Uterus (tissue), 4 donors: ENCODE data around the gene TAF1D. TPM values are rescaled to one million over a fixed set of nuclear protein-coding genes. Genes with fewer than 3 reads are reported as not detected.

Source experiments
- DNase-seq, 2 donors: peaks; one replicate each; pipeline ENCODE4 v3.0.0-alpha.2; 2019 to 2020
- H3K27ac ChIP-seq, 2 donors: fragments of 200-600 bp; sonication (generic); 1 replicate in 1 of 2; 2 replicates in 1 of 2; pipeline ENCODE4 v1.5.1; 2016 to 2018
- H3K27me3 ChIP-seq, 2 donors: fragments of 200-600 bp; sonication (generic); one replicate each; pipeline ENCODE4 v1.5.1; 2018 to 2019; ENCODE audit warnings: control low read depth in 1 of 2
- H3K36me3 ChIP-seq, 2 donors: fragments of 200-600 bp; sonication (generic); one replicate each; pipeline ENCODE4 v1.5.1; 2019; ENCODE audit warnings: control low read depth in 1 of 2
- H3K4me1 ChIP-seq, 2 donors: fragments of 200-600 bp; sonication (generic); one replicate each; pipeline ENCODE4 v1.5.1; 2018 to 2019; ENCODE audit warnings: control low read depth in 1 of 2
- H3K4me3 ChIP-seq, 2 donors: fragments of 200-600 bp; sonication (generic); 1 replicate in 1 of 2; 2 replicates in 1 of 2; pipeline ENCODE4 v1.5.1; 2018 to 2019; ENCODE audit warnings: mild to moderate bottlenecking in 1 of 2
- H3K9me3 ChIP-seq, 2 donors: fragments of 200-600 bp; sonication (generic); one replicate each; pipeline ENCODE4 v1.5.1; 2019; ENCODE audit warnings: control low read depth in 1 of 2
- CTCF ChIP-seq, 4 experiments: fragments of 200-600 bp in 2 of 4; fragments of 450-650 bp in 2 of 4; sonication (generic) in 2 of 4; IDR thresholded peaks; one replicate each; pipeline ENCODE4 v1.5.1; 2016 to 2019; ENCODE audit warnings: antibody characterized with exemption in 4 of 4, mild to moderate bottlenecking in 2 of 4, moderate library complexity in 1 of 4
- POLR2A ChIP-seq, 2 donors: fragments of 450-650 bp; IDR thresholded peaks; one replicate each; pipeline ENCODE4 v1.6.1; 2016; ENCODE audit warnings: antibody characterized with exemption in 2 of 2, mild to moderate bottlenecking in 1 of 2, moderate library complexity in 1 of 2
- intact Hi-C: fragments of 100-400 bp; cut with DNase I; formaldehyde crosslinking; loops from one replicate; pipeline ENCODE4 v1.15.1; 2023; ENCODE audit warnings: low total_unique reads
- total RNA-seq, 4 donors: library from RNA; depleted of rRNA in 3 of 4; stranded (reverse); fragments of >200 nt in 3 of 4; gene quantifications; one replicate each; pipeline versions ENCODE4 v1.1.0 to v1.2.4, GENCODE V29; 2014 to 2023
- donor health status: DM: yes; HTN: yes; CAD: no.

TAF1D gene
- total RNA-seq, 4 donors from 2014 or later = 46.1 to 431 (median 191) TPM

GRCh38 chr11:93730108-93731107 is 10.9 kb downstream of the TAF1D start:
- H3K4me1 ChIP-seq = no peaks in the 10 kb centered on the region
- H3K27me3 ChIP-seq = no peaks in the 10 kb centered on the region
- intact Hi-C loops = no loop called here
- H3K27ac ChIP-seq = no peak overlapping the region
- H3K4me3 ChIP-seq = no peak overlapping the region
- H3K9me3 ChIP-seq = no peaks in the 10 kb centered on the region
- no peaks in the 10 kb centered on the region for H3K36me3 ChIP-seq
- DNase-seq = no peak
- TF ChIP-seq POLR2A (IDR thresholded peaks at IDR 0.05) (no peak), CTCF (IDR thresholded peaks at IDR 0.05) (no peak)

DNA sequence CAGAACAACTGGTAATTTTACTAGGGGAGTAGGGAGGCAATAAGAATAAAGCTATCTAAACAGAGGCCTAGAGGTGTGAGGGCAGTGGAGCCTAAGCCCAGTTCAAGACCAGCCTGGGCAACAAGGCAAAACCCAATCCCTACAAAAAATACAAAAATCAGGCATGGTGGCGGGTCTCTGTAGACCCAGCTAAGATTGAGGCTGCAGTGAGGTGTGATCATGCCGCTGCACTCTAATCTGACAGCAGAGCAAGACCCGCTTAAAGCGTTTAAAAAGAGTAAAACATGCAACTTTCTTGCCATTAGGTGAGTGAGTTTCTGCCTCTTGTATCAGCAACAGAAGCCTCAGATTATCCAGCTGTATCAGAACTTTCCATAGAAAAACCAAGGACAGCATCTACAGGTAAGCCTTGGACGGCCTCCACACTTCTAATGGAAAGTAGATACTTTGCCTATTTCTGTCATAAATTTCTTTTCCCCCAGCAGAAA is 12.1 kb downstream of the TAF1D start:
- Histone ChIP-seq H3K9me3 (no peaks in the 10 kb centered on the region), H3K27me3 (no peaks in the 10 kb centered on the region), H3K4me1 (no peaks in the 10 kb centered on the region), H3K27ac (no peak overlapping the region), H3K4me3 (no peak overlapping the region), H3K36me3 (no peaks in the 10 kb centered on the region)
- no peak for DNase-seq
- TF ChIP-seq CTCF (IDR thresholded peaks at IDR 0.05) = no peak
- no peak for TF ChIP-seq POLR2A (IDR thresholded peaks at IDR 0.05)
- intact Hi-C loops = no loop called here

- Histone ChIP-seq H3K27ac (no peak overlapping the region), H3K36me3 (no peaks in the 10 kb centered on the region), H3K27me3 (no peaks in the 10 kb centered on the region), H3K4me3 (no peak overlapping the region), H3K4me1 (no peaks in the 10 kb centered on the region), H3K9me3 (no peaks in the 10 kb centered on the region)
- intact Hi-C loops = no loop called here
- no peak for TF ChIP-seq POLR2A (IDR thresholded peaks at IDR 0.05)
- TF ChIP-seq CTCF (IDR thresholded peaks at IDR 0.05) = no peak
- DNase-seq = no peak
Observed at GRCh38 chr11:93728792-93729128, 12.5 kb downstream of the TAF1D start.

- H3K27me3 ChIP-seq = no peaks in the 10 kb centered on the region
- no peaks in the 10 kb centered on the region for H3K4me1 ChIP-seq
- no peak overlapping the region for H3K4me3 ChIP-seq
- no peak for DNase-seq
- no peak for TF ChIP-seq POLR2A (IDR thresholded peaks at IDR 0.05)
- TF ChIP-seq CTCF (IDR thresholded peaks at IDR 0.05) = no peak
- no peaks in the 10 kb centered on the region for H3K9me3 ChIP-seq
- H3K36me3 ChIP-seq = no peaks in the 10 kb centered on the region
- intact Hi-C loops = no loop called here
- H3K27ac ChIP-seq = no peak overlapping the region
Observed at GRCh38 chr11:93727985-93728791, 13.1 kb downstream of the TAF1D start.

GRCh38 chr11:93724089-93724488 is 17.2 kb downstream of the TAF1D start:
- intact Hi-C loops = no loop called here
- TF ChIP-seq CTCF (IDR thresholded peaks at IDR 0.05) (no peak), POLR2A (IDR thresholded peaks at IDR 0.05) (no peak)
- no peaks in the 10 kb centered on the region for H3K36me3 ChIP-seq

More at GRCh38 chr11:93724089-93724488, 17.2 kb downstream of the TAF1D start:
- DNase-seq = no peak
- H3K9me3 ChIP-seq = no peaks in the 10 kb centered on the region
- no peak overlapping the region for H3K27ac ChIP-seq
- no peaks in the 10 kb centered on the region for H3K27me3 ChIP-seq
- no peak overlapping the region for H3K4me3 ChIP-seq
- H3K4me1 ChIP-seq = no peaks in the 10 kb centered on the region
